ENCODE measurements around the gene DNAL1. TPM values are rescaled to one million over a fixed set of nuclear protein-coding genes. Genes with fewer than 3 reads are reported as not detected.

Gene DNAL1
- total RNA-seq, 8 experiments from 2014 or later: 9.7 to 32.1 (median 12.2) TPM

GRCh38 chr14:73739174-73739898, 94.5 kb downstream of the DNAL1 start:
- H3K27ac ChIP-seq: no peak overlapping the region
- no peak overlapping the region for H3K4me3 ChIP-seq
- in situ Hi-C loops (cut with MboI; ENCODE audit: low pct_unique_long_range_greater_than_20kb in 2 of 9, low sequenced_read_pairs in 9 of 9, unreplicated experiment in 9 of 9): no loop called here
- WGBS, 10 experiments: 100% methylated on average over 1 to 2 of the region's 21 CpGs; no CpG with 5 or more reads in 6 of the 10 experiments
- no peak for ATAC-seq (replicated peaks in 6 of 8)
- H3K4me1 ChIP-seq (replicated peaks in 1 of 2): peaks cover 35 to 39% of the 10 kb centered on the region in 2 donors

DNA sequence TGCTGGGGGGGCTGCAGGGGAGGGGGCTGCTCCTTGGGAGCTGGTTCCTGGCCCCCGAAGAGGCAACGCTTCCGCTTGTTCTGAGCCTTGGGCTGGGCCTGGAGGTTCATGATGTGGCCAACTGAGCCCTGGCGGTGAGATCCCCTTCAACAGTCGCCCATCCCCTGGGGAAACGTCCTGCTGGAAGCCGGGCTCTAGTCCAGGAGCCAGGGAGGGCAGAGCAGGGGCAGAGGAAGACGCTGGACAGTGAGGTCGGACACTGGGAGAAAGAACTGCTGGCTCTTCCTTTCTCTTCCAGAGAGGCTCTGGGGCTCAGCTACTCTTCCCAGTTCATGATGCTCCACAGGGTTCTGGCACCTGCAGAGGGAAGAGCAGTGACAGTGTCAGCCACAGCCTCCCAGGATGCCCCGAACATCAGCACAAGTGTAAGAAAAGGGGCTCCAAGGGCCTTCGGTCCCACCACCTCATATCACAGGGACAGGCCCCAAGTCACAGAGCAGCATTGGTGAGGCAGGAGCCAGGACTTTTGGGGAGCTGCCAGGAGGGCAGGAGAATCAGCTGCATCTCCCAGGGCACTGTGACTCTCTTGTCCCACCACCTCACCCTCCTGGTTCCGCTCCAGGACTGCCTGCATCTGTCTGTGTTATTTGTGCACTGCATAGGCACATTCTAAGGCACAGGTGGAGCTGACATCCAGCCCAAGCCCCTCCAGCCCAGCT, 95.3 kb downstream of the DNAL1 start:
- WGBS, 10 experiments: 71 to 90% (median 86%) methylated on average over 2 to 6 of the region's 12 CpGs; no CpG with 5 or more reads in 6 of the 10 experiments

DNA sequence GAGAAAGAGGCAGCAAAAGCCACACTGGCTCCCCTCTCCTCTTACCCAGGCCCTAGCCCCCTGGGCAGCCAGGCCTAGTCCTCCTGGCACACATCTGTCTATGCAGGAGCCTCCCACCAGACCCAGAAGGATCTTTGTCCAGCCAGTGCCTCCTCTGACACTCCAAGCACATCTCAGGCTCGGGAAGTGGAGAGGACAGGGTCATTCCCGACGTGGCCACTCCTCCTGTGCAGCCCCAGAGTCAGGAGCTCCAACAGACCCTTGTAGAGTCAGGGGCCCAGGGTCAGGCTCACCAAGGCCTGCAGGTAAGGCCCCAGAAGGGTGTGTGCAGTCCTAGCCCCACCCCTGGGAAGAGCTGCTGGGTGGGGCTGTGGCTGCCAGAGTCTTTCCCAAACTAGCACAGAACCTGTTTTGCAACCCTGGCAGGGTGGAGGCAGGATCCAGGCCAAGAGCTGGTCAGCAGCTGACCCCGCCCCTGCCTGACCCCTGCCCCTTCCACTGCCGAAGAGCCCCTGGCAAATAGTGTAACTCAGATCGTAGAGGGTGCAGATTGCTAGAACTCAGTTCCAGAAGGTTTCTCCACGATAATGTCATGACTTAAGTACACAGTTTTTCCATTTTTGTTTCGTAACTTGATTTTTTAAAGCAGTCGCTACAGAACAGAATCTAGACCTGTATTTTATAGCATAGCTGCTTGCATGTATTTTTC, 96.0 kb downstream of the DNAL1 start:
- peak in 3 of 8 experiments; percentile 20 to 38 (median 30) for ATAC-seq (replicated peaks in 6 of 8)
- 0 to 92% (median 40%) methylated on average over 1 to 5 of the region's 9 CpGs; no CpG with 5 or more reads in 3 of the 10 experiments for WGBS, 10 experiments
- Histone ChIP-seq H3K27ac (peak overlapping the region in 1 of 2 donors; percentile 74), H3K4me3 (no peak overlapping the region), H3K4me1 (replicated peaks in 1 of 2) (peaks cover 35 to 39% of the 10 kb centered on the region in 2 donors)
- in situ Hi-C loops (cut with MboI; ENCODE audit: low pct_unique_long_range_greater_than_20kb in 2 of 9, low sequenced_read_pairs in 9 of 9, unreplicated experiment in 9 of 9): no loop called here

More for the DNA sequence above, 95.3 kb downstream of the DNAL1 start:
- Histone ChIP-seq H3K27ac (peak overlapping the region in 1 of 2 donors; percentile 74), H3K4me1 (replicated peaks in 1 of 2) (peaks cover 35 to 39% of the 10 kb centered on the region in 2 donors), H3K4me3 (no peak overlapping the region)
- in situ Hi-C loops (cut with MboI; ENCODE audit: low pct_unique_long_range_greater_than_20kb in 2 of 9, low sequenced_read_pairs in 9 of 9, unreplicated experiment in 9 of 9): no loop called here
- ATAC-seq (replicated peaks in 6 of 8): no peak

- in situ Hi-C loops (cut with MboI; ENCODE audit: low pct_unique_long_range_greater_than_20kb in 2 of 9, low sequenced_read_pairs in 9 of 9, unreplicated experiment in 9 of 9): no loop called here
- 6 to 30% (median 13%) methylated on average over 2 to 4 of the region's 12 CpGs; no CpG with 5 or more reads in 5 of the 10 experiments for WGBS, 10 experiments
- ATAC-seq (replicated peaks in 6 of 8): peak; percentile 35 to 84 (median 76)
- H3K4me1 ChIP-seq (replicated peaks in 1 of 2): peaks cover 40 to 44% of the 10 kb centered on the region in 2 donors
- H3K4me3 ChIP-seq: peak overlapping the region in 1 of 5 donors; percentile 18
- peak overlapping the region; percentile 47 to 74 for H3K27ac ChIP-seq
Observed at GRCh38 chr14:73741386-73741875, 96.6 kb downstream of the DNAL1 start.

GRCh38 chr14:73741876-73742519, 97.2 kb downstream of the DNAL1 start:
- in situ Hi-C loops (cut with MboI; ENCODE audit: low pct_unique_long_range_greater_than_20kb in 2 of 9, low sequenced_read_pairs in 9 of 9, unreplicated experiment in 9 of 9): no loop called here
- peaks cover 45 to 50% of the 10 kb centered on the region in 2 donors for H3K4me1 ChIP-seq (replicated peaks in 1 of 2)
- WGBS, 10 experiments: 0 to 47% (median 20%) methylated on average over 1 to 3 of the region's 17 CpGs; no CpG with 5 or more reads in 7 of the 10 experiments
- peak; percentile 2 to 83 (median 77) for ATAC-seq (replicated peaks in 6 of 8)
- peak overlapping the region in 1 of 5 donors; percentile 18 for H3K4me3 ChIP-seq
- H3K27ac ChIP-seq: peak overlapping the region; percentile 47 to 74

DNA sequence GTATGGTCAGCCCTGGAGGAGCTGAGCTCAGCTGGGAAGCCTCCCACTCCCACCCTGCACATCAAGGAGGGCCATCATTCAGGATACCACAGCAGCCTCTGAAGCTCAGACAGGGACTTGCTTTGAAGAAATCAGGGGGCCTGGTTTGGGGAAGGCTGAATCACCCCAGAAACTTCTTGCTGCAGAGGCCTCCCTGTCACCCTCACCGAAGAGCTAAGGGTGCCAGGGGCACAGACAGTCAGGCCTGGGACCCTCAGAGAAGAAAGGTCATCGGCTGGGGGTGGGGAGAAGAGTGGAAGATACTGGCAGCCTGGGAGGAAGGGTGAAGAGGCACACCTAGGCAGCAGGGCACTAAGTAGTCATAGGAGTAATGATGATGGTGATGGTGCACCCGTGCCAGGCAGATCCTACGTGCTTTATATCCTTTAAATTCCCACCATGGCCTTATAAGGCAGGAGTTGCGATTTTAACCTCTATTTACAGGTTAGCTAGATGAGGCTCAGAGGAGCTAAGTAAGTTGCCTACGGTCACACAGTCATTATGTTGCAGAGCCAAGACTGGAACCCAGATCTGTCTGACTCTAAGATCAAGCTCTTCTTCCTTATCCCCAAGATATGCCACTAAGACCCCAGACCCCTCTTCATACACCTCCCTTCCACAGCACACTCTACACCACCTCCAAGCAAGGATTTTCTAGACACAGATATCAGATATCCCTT, 97.9 kb downstream of the DNAL1 start:
- ATAC-seq (replicated peaks in 6 of 8): no peak
- H3K27ac ChIP-seq: peak overlapping the region; percentile 47 to 74
- peaks cover 49 to 54% of the 10 kb centered on the region in 2 donors for H3K4me1 ChIP-seq (replicated peaks in 1 of 2)
- WGBS, 10 experiments: 48 to 100% (median 86%) methylated on average over 1 to 4 of the region's 6 CpGs; no CpG with 5 or more reads in 3 of the 10 experiments
- no peak overlapping the region for H3K4me3 ChIP-seq
- in situ Hi-C loops (cut with MboI; ENCODE audit: low pct_unique_long_range_greater_than_20kb in 2 of 9, low sequenced_read_pairs in 9 of 9, unreplicated experiment in 9 of 9): no loop called here

- Histone ChIP-seq H3K4me1 (replicated peaks in 1 of 2) (peaks cover 49 to 54% of the 10 kb centered on the region in 2 donors), H3K27ac (no peak overlapping the region), H3K4me3 (no peak overlapping the region)
- WGBS, 10 experiments: 80 to 100% (median 85%) methylated on average over 1 to 3 of the region's 11 CpGs; no CpG with 5 or more reads in 6 of the 10 experiments
- no peak for ATAC-seq (replicated peaks in 6 of 8)
- in situ Hi-C loops (cut with MboI; ENCODE audit: low pct_unique_long_range_greater_than_20kb in 2 of 9, low sequenced_read_pairs in 9 of 9, unreplicated experiment in 9 of 9): no loop called here
Observed at GRCh38 chr14:73743431-73743931, 98.7 kb downstream of the DNAL1 start.

GRCh38 chr14:73744175-73744867, 99.5 kb downstream of the DNAL1 start:
- 68 to 90% (median 82%) methylated on average over 2 to 4 of the region's 7 CpGs; no CpG with 5 or more reads in 5 of the 10 experiments for WGBS, 10 experiments
- H3K4me1 ChIP-seq (replicated peaks in 1 of 2): peaks cover 49 to 54% of the 10 kb centered on the region in 2 donors
- no peak overlapping the region for H3K27ac ChIP-seq
- ATAC-seq (replicated peaks in 6 of 8): no peak
- H3K4me3 ChIP-seq: no peak overlapping the region
- in situ Hi-C loops (cut with MboI; ENCODE audit: low pct_unique_long_range_greater_than_20kb in 2 of 9, low sequenced_read_pairs in 9 of 9, unreplicated experiment in 9 of 9): no loop called here

DNA sequence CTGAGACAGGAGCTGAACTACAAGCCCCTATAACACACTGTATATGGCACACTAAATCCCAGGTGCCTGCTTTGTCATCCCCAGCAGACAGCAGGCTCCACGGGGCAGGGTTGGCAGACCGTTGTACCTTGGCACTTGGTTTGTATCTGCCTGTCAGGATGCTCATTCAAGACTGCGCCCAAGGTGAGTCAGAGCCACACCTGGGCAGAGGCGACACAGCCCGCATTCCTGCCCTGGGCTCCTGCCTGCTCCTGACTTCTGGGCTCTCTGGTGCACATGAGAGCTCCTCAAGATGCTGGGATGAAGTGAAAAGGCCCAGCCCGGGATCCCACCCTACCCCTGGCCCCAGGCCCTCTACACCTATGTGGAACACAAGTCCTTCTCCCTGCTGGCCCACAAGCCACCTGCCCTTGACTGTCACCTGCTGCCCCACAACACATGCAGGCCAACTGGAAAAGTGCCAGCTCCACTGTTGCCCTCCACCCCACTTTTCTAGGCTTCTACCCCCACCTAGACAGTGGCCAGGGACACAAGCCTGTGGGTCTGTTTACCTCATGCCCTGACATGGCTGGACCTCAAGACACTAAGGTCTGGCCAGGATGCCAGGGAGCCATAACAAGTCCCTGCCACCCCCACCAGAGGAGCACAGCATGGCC, 100.2 kb downstream of the DNAL1 start:
- 70 to 100% (median 86%) methylated on average over 1 to 5 of the region's 6 CpGs; no CpG with 5 or more reads in 6 of the 10 experiments for WGBS, 10 experiments
- in situ Hi-C loops (cut with MboI; ENCODE audit: low pct_unique_long_range_greater_than_20kb in 2 of 9, low sequenced_read_pairs in 9 of 9, unreplicated experiment in 9 of 9): no loop called here
- no peak overlapping the region for H3K4me3 ChIP-seq
- no peak for ATAC-seq (replicated peaks in 6 of 8)
- H3K27ac ChIP-seq: no peak overlapping the region
- peaks cover 49 to 54% of the 10 kb centered on the region in 2 donors for H3K4me1 ChIP-seq (replicated peaks in 1 of 2)

DNA sequence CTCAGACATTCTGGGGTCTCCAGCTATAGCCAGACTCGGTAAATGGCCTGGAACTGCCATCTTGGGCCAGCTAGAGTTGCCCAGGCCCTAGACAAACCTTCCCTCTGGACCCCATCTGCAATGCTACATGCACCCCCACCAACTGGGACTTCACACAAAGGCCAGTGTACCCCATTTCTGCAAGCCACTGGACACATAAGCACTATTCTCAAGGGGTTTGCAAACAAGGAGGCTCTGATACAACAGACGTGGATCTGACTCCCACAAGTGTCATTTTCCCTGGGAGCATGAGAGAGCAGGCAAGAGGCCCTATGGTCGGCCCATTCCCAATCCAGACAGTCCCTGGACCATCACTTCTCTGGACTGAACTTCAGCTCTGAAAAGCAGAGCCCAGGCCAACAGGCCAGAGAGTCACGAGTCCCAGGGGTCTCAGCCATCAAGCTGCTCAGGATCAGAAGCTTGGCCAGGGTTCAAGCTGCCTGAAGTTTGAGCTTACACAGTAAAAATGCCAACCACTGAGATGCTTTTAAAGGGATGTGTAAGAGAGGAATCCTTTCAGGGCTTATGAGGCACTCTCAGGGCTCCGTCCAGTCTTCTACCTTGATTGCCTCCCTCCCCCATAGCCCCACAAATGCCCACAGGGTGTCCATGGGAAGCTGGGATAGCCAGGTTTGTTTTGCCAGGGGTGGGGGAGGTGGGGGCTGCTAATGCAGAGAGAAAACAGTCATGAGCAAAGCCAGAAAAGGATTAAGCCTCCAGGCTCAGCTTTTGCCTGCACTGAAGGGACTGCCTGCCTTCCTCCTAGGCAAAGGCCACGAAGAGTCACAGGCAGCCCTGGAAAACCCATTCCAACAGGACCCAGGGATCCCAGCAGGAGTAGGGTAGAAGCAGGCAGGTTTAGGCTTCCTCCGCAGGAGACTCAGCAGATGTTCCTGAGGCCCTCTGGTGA, 101.1 kb downstream of the DNAL1 start:
- H3K4me1 ChIP-seq (replicated peaks in 1 of 2): peaks cover 44 to 48% of the 10 kb centered on the region in 2 donors
- WGBS, 10 experiments: 80 to 100% (median 100%) methylated on average over 1 to 2 of the region's 7 CpGs; no CpG with 5 or more reads in 5 of the 10 experiments
- H3K4me3 ChIP-seq: no peak overlapping the region
- H3K27ac ChIP-seq: no peak overlapping the region
- in situ Hi-C loops (cut with MboI; ENCODE audit: low pct_unique_long_range_greater_than_20kb in 2 of 9, low sequenced_read_pairs in 9 of 9, unreplicated experiment in 9 of 9): no loop called here
- ATAC-seq (replicated peaks in 6 of 8): no peak

Data from motor neuron (in vitro differentiated cells).